ENCODE results near the gene MPIG6B. TPM values are rescaled to one million over a fixed set of nuclear protein-coding genes. Genes with fewer than 3 reads are reported as not detected.

MPIG6B gene
- total and polyA plus RNA-seq, 3 donors from 2014 or later: 0.74 to 1.3 (median 0.94) TPM

GRCh38 chr6:31718265-31718664 is 4.9 kb upstream of the MPIG6B start:
- WGBS, 2 donors: 94 to 100% methylated on average over 1 of the region's 1 CpG
- Histone ChIP-seq H3K9me3 (no peaks in the 10 kb centered on the region), H3K4me1 (peaks cover 3% of the 10 kb centered on the region), H3K36me3 (ENCODE audit: low read depth, missing control alignments) (no peaks in the 10 kb centered on the region), H3K4me3 (no peak overlapping the region), H3K27me3 (no peaks in the 10 kb centered on the region), H3K27ac (no peak overlapping the region)
- intact Hi-C loops (cut with DNase I; ENCODE audit: low total_unique reads): no loop called here
- no peak for DNase-seq
- TF ChIP-seq POLR2A (IDR thresholded peaks at IDR 0.05): no peak
- TF ChIP-seq CTCF (IDR thresholded peaks at IDR 0.05): no peak

DNA sequence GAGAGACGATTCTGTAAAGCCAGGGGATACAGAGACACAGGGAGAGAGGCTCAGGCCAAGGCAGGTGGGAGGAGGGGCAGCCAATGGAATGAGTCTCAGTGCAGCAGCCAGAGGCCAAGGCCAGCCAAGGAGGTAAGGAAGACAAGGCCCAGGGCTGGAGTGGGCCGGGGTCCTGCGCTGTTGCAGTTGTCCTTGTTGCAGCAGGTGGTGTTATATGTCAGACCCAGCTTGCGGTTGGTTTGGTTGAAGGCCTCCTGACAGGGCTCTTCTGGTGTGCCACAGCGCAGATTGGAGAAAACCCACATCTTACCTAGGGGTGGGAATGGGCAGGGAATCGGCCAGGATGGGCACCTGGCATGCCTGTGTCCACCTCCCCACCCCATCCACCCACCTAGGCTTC is 4.2 kb upstream of the MPIG6B start:
- H3K36me3 ChIP-seq (ENCODE audit: low read depth, missing control alignments): no peaks in the 10 kb centered on the region
- TF ChIP-seq POLR2A (IDR thresholded peaks at IDR 0.05) (no peak), CTCF (IDR thresholded peaks at IDR 0.05) (no peak)
- H3K27ac ChIP-seq: no peak overlapping the region
- H3K4me1 ChIP-seq: peaks cover 3% of the 10 kb centered on the region
- WGBS, 2 donors: 77 to 86% methylated on average over 6 of the region's 6 CpGs
- intact Hi-C loops (cut with DNase I; ENCODE audit: low total_unique reads): no loop called here
- H3K9me3 ChIP-seq: no peaks in the 10 kb centered on the region
- DNase-seq: no peak
- H3K27me3 ChIP-seq: no peaks in the 10 kb centered on the region
- H3K4me3 ChIP-seq: no peak overlapping the region

- H3K4me1 ChIP-seq: peaks cover 3% of the 10 kb centered on the region
- no peak for DNase-seq
- H3K27ac ChIP-seq: no peak overlapping the region
- TF ChIP-seq CTCF (IDR thresholded peaks at IDR 0.05) (no peak), POLR2A (IDR thresholded peaks at IDR 0.05) (no peak)
- WGBS, 2 donors: 85 to 93% methylated on average over 5 of the region's 5 CpGs
- intact Hi-C loops (cut with DNase I; ENCODE audit: low total_unique reads): no loop called here
- no peaks in the 10 kb centered on the region for H3K9me3 ChIP-seq
- H3K27me3 ChIP-seq: no peaks in the 10 kb centered on the region
- no peaks in the 10 kb centered on the region for H3K36me3 ChIP-seq (ENCODE audit: low read depth, missing control alignments)
- no peak overlapping the region for H3K4me3 ChIP-seq
These were observed 2.9 kb upstream of the MPIG6B start for GRCh38 chr6:31720196-31720770.

DNA sequence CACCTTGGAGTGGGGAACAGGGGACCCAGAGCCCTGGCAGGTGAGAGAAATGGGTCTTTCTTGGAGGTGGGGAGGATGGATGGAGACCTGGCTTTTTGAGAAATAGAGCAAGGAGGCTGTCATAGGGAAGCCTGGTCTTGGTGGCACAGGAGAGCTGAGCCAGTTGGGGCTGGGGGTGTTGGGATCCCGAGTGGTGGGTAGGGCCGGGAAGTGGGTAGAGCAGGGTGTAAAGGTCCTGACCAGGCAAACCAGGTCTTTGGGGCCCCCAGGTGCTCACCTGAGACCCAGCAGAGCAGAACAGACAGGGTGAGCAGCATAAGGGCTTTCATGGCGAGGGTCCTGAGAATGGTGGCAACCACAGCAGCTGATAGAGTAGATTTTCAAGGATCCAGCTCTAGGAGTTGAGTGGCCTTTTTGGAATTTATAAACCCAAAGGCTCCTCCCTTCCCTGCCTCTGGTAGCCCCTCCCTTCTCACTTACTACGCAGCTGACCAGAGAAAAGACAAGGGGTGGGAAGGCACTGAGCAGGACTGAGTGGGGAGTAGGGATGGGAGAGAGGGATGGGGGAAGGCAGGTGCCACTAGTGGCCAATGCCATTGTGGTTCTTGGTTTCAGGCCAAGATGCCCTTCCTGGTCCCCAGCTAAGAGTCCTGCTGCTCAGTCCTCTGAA is 1.7 kb upstream of the MPIG6B start, which contains the start of gene LY6G6C:
TSS of gene LY6G6C (minus strand) at position 396 of the 670 bp plus-strand sequence. CDS start at position 329, 67 bp downstream.
- Histone ChIP-seq H3K36me3 (ENCODE audit: low read depth, missing control alignments) (no peaks in the 10 kb centered on the region), H3K27me3 (no peaks in the 10 kb centered on the region), H3K4me3 (no peak within 1 kb of the TSS), H3K4me1 (no peaks in the 10 kb centered on the region), H3K9me3 (no peaks in the 10 kb centered on the region), H3K27ac (no peak within 1 kb of the TSS)
- WGBS, 2 donors: 89 to 91% methylated on average over 4 of the region's 4 CpGs
- intact Hi-C loops (cut with DNase I; ENCODE audit: low total_unique reads): no loop called here
- TF ChIP-seq CTCF (IDR thresholded peaks at IDR 0.05): no peak
- TF ChIP-seq POLR2A (IDR thresholded peaks at IDR 0.05): no peak
- DNase-seq: no peak

DNA sequence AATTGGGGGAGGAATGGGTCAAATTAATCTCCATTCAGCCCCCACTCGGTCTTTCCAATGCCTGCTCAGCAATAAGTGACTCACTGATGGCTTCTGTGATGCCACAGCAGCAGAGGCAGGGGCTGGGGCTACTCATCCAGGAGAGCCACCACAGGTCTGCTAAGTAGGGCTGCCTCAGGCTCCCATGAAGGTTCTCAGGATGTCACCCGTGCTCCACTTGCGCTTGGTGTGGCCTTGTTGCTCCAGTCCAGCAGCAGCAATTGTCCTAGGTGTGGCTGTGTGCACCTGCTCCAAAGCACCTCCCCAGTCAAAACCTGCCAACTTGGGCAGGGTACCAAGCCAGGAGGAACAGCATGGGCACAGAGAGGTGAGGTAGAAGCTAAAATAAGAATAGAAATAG is 1.0 kb upstream of the MPIG6B start:
- Histone ChIP-seq H3K27me3 (no peaks in the 10 kb centered on the region), H3K4me1 (no peaks in the 10 kb centered on the region), H3K27ac (no peak overlapping the region), H3K9me3 (no peaks in the 10 kb centered on the region), H3K36me3 (ENCODE audit: low read depth, missing control alignments) (no peaks in the 10 kb centered on the region), H3K4me3 (no peak overlapping the region)
- TF ChIP-seq CTCF (IDR thresholded peaks at IDR 0.05) (no peak), POLR2A (IDR thresholded peaks at IDR 0.05) (no peak)
- DNase-seq: no peak
- WGBS, 2 donors: 97 to 100% methylated on average over 3 of the region's 3 CpGs
- intact Hi-C loops (cut with DNase I; ENCODE audit: low total_unique reads): no loop called here
